IMR-90 (cell line): ENCODE results near the gene HECTD1.
"Not testable (repeated sequence)": the region's sequence is repeated elsewhere in the genome, so short reads cannot be mapped to it uniquely, and the experiment has no call there.

ENCODE experiments used
- RAD21 ChIP-seq: IDR thresholded peaks from 2 replicates; pipeline ENCODE4 v1.6.1; 2012; ENCODE audit warnings: low read length, improper control_type of control experiment
- TF ChIP-seq, protein P1 (sequence below): conservative IDR thresholded peaks from 2 replicates; pipeline ENCODE4 v1.5.1; 2012; ENCODE audit warnings: mild to moderate bottlenecking, low read depth, low read length, improper control_type of control experiment

GRCh38 chr14:31095817-31096216, 111.8 kb downstream of the HECTD1 start:
- TF ChIP-seq, protein P1, sequence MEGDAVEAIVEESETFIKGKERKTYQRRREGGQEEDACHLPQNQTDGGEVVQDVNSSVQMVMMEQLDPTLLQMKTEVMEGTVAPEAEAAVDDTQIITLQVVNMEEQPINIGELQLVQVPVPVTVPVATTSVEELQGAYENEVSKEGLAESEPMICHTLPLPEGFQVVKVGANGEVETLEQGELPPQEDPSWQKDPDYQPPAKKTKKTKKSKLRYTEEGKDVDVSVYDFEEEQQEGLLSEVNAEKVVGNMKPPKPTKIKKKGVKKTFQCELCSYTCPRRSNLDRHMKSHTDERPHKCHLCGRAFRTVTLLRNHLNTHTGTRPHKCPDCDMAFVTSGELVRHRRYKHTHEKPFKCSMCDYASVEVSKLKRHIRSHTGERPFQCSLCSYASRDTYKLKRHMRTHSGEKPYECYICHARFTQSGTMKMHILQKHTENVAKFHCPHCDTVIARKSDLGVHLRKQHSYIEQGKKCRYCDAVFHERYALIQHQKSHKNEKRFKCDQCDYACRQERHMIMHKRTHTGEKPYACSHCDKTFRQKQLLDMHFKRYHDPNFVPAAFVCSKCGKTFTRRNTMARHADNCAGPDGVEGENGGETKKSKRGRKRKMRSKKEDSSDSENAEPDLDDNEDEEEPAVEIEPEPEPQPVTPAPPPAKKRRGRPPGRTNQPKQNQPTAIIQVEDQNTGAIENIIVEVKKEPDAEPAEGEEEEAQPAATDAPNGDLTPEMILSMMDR, result not testable (repeated sequence)
- TF ChIP-seq RAD21, result not testable (repeated sequence)
